T-helper 22 cell (primary cell): Measurements from ENCODE around the gene ZNF563.
A peak's percentile ranks its signal among the peaks of the same experiment; 100 is the strongest.
"Not testable (repeated sequence)": the region's sequence is repeated elsewhere in the genome, so short reads cannot be mapped to it uniquely, and the experiment has no call there.

Experiments
- DNase-seq: peaks from one replicate; pipeline ENCODE4 v3.0.0-alpha.2; 2020; ENCODE audit warnings: low read depth

Gene ZNF563

GRCh38 chr19:12333162-12334159, at the start of gene ZNF563:
ZNF563 (minus strand) TSS chr19:12333633; CDS start chr19:12333482, 151 bp downstream.
- peak; percentile 88 for DNase-seq

- no peak for DNase-seq
Observed at GRCh38 chr19:12380444-12380737, 47.0 kb upstream of the ZNF563 start.

GRCh38 chr19:12379732-12380443, 46.5 kb upstream of the ZNF563 start:
- DNase-seq: no peak

GRCh38 chr19:12374026-12374425, 40.6 kb upstream of the ZNF563 start:
- DNase-seq: no peak

GRCh38 chr19:12365236-12366162, 32.1 kb upstream of the ZNF563 start, which contains the start of gene ZNF442:
ZNF442 (minus strand) TSS chr19:12365683; CDS start chr19:12363631, 2,052 bp downstream.
- DNase-seq: peak; percentile 57

GRCh38 chr19:12364391-12365235, 31.2 kb upstream of the ZNF563 start:
- no peak for DNase-seq

GRCh38 chr19:12362236-12362635, 28.8 kb upstream of the ZNF563 start:
- not testable (repeated sequence) for DNase-seq

GRCh38 chr19:12353375-12353774, 19.9 kb upstream of the ZNF563 start:
- DNase-seq: no peak

GRCh38 chr19:12350890-12351197, 17.4 kb upstream of the ZNF563 start:
- DNase-seq: no peak

- DNase-seq: no peak
Observed at GRCh38 chr19:12350185-12350889, 16.9 kb upstream of the ZNF563 start.

- no peak for DNase-seq
Observed at GRCh38 chr19:12346896-12347295, 13.5 kb upstream of the ZNF563 start.

- no peak for DNase-seq
Observed at GRCh38 chr19:12345197-12345596, 11.8 kb upstream of the ZNF563 start.

- DNase-seq: no peak
Observed at GRCh38 chr19:12331211-12331941, 2.1 kb downstream of the ZNF563 start.

- DNase-seq: no peak
Observed at GRCh38 chr19:12330340-12330739, 3.1 kb downstream of the ZNF563 start.

GRCh38 chr19:12325690-12326089, 7.7 kb downstream of the ZNF563 start:
- DNase-seq: no peak

GRCh38 chr19:12318782-12319413, 14.5 kb downstream of the ZNF563 start:
- DNase-seq: no peak

- no peak for DNase-seq
Observed at GRCh38 chr19:12314553-12314952, 18.9 kb downstream of the ZNF563 start.

- not testable (repeated sequence) for DNase-seq
Observed at GRCh38 chr19:12308891-12309290, 24.5 kb downstream of the ZNF563 start.

- DNase-seq: no peak
Observed at GRCh38 chr19:12295191-12295590, 38.2 kb downstream of the ZNF563 start.
